Suppressor macrophage (primary cell): ENCODE data around the gene ACTL8.
"Not testable (repeated sequence)": the region's sequence is repeated elsewhere in the genome, so short reads cannot be mapped to it uniquely, and the experiment has no call there.

ENCODE experiments used
- DNase-seq, 4 experiments: peaks; one replicate each; pipeline ENCODE4 v3.0.0-alpha.2; 2020 to 2022

ACTL8 gene

DNA sequence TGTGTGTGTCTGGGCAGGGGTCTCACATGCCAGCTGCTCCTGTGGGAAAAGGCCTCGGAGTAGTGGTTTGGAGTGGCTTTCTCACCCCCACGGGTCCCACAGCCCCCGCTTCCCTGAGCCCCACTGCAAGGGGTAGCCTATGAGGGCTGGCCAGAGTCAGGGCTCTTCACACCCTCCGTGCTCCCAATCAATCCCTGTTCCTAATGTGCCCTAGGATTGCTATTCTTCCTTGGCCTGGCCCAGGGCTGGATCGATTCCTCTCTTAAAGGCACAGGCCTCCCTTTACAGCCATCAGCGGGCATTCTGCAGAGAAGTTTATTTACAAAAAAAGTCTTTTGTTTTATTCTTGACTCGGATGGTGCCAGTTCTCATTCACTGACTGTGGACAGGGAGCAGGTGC lies 19.3 kb upstream of the ACTL8 start:
- DNase-seq: no peak

DNA sequence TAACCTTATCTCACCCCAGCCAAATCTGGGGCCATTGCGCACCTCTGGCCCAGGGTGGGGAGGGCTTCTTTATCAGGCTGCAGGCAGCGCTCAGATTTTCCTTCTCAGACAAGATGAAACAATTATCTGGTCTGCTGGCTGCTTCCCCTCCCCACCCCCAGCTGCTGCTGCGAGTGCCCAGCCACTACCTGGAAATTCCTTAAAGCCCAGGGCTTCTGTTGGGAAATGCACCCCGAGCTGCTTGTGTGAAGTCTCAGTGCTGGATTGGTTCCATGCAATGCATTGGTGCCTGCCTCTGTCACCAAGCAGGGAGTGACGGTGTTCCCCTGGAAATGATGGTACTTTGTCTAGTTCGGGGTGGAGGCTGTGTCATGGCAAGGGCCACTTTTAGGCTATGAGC lies 18.5 kb upstream of the ACTL8 start:
- no peak for DNase-seq

DNA sequence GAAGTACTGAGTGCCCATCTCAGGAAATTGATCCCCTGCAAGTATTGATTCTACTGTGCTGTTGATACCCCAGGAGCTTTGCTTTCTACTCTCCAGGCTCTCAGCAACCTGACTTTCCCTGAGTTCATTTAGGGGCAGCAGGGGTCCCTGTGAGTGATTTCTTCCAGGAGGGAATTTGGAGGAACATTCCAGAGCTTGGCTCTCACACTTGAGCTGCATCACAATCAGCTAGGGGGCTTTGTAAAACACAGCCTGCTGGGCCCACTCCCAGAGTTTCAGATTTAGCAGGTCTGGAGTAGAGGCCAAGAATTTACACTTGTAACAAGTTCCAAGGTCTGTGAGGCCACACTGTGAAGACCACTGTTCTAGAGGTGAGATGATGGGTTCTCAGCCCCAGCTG lies 16.1 kb upstream of the ACTL8 start:
- no peak for DNase-seq

DNA sequence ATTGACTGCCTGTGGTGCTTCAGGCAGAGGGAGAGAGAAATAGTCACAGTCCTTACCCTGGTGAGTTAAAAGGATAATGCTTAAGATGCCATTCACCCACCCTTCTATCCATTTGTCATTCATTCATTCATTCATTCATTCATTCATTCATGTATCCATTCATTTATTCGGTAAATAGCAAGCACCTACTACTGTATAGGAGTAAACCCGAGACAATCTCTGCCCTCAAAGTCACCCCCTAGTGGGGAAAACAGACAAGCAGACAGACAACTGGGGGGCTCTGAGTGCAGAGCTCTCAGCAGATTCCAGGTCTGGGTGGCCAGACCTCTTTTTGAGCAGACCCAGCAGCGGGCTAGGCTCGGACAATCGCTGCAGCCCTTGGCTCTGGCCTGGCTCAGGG lies 14.1 kb upstream of the ACTL8 start:
- no peak for DNase-seq

DNA sequence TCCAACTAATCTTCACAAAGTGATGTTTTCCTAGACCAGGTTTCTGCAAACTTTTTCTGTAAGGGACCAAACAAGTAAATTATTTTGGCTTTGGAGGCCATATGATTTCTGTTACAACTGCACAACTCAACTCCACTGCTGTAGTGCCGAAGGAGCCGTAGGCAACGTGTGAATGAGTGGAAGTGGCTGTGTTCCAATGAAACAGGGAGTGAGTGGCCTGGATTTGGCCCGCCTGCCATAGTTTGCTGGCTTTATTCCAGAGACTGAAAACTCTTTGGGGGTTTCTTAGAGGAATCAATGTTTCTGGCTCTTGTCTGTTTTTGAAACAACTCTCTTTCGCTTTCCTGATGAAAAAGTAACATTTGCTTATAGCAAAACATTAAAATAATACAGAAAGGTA lies 12.6 kb upstream of the ACTL8 start:
- no peak for DNase-seq

DNA sequence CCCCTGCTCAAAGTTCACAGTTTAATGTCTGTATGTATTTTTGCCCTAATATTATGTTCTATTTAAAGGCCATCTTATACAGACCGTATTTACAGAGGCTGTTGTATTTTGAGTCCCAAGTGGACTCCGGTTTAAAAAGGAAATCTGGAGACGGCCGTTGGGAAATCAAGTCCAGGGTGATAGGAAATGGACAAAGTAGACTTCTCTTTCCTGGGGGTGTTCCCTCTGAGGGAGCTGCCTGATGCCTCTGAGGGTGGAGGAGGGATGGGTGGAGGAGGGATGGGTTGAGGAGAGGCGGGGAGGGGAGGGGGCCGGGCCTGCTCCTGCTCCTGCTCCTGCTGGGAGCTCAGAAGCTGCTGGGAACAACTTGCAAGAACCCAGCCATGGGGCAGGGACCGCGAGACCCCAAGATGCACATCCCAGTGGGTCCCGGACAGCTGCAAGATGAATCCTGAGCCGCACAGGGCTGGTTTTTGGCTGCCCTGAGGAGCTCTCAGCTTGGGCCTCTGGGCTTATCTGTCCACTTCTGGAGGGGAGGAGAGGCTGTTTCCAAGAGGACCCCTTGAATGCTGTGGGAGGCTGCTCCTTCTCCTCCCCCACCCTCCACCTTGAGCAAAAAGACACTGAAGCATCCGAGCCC lies 12.0 kb upstream of the ACTL8 start:
- no peak for DNase-seq

DNA sequence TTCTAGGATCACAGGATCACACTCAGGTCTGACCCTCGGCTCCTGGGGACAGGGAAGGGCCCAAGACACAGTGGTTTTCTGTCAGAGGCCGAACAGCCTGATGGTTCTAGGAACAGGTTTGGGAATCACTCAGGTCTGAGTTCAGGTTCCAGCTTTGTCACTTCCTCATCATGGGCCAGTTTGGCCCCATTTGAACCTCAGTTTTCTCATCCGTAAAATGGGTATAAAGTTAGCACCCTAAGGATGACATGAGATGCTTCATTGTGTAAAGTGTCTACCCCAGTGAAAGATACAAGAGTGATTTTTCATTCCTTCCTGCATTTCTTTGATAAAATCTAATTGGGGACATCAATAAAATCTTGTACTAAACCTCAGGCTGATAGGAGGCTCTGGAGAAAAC lies 11.2 kb upstream of the ACTL8 start:
- DNase-seq: no peak

DNA sequence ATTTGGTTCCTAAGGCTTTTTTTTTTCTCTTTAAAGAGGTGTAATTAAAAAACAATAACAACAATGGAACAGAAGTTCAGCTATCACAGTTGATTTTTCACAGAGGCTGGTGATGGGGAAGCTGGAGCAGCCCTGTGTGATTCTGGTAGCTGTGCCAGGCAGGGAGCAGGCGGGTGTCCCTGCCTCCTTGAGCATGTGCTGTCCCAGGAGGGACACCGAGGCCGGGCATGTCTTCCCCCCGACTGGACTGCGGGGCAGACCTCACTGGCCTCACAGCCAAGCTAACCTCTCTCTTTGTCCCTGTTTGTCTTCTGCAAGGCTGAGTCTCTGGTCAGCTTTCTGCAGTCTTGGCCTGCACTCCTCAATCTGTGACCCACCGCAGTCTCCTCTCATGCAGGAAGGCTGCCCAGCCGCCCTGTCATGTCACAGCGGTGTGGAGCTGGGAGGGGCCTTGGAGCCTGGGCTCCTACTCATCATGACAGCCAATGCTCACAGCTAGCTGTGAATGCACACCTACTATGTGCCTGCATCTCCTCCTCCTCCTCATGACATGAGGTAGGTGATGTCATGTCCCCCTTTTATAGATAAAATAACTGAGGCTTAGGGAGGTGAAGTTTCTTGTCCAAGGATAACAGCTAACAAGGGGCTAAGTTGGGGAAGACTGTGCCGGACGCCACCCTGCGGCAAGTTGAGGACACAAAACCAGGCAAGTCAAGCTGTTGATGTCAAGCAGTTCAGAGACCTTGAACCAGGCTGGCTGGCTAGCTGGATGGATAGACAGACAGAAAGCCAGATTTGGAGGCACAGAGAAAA lies 10.3 kb upstream of the ACTL8 start:
- no peak for DNase-seq

DNA sequence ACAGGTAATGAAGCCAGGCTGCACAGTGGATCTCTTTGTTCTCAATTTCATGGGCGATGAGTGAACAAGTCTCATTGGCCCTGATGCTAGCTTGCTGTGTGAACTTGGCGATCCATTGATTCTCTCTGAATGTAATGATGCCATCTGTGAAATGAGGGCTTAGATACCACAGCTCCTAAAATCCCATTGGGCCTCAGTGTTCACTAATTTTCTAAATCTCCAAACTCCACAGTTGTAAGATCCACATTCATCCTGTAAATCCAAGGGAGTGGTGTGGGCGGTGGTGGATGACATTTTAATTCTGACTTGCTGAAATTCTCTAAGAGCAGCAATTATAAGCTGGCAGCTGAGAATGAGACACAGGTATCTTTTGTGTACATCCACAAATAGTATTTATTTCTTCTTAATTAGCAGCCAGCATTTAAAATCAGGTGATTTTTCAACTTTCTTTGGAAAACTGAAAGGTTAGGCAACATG lies 9.6 kb upstream of the ACTL8 start:
- DNase-seq: no peak

DNA sequence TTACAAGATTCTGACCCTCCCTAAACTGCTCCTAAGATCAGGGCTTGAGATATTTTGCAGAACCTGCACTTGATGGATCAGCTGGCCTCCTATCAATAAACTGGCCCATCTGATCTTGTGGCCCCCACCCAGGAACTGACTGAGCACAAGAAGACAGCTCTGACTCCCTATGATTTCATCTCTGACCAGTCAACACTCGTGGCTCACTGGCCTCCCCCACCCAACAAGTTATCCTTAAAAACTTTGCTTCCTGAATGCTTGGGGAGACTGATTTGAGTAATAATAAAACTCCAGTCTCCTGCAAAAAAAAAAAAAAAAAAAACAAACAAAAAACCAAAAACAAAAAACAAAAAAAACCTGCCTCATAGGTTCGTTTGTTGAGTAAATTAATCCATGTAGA lies 8.9 kb upstream of the ACTL8 start:
- not testable (repeated sequence) for DNase-seq

DNA sequence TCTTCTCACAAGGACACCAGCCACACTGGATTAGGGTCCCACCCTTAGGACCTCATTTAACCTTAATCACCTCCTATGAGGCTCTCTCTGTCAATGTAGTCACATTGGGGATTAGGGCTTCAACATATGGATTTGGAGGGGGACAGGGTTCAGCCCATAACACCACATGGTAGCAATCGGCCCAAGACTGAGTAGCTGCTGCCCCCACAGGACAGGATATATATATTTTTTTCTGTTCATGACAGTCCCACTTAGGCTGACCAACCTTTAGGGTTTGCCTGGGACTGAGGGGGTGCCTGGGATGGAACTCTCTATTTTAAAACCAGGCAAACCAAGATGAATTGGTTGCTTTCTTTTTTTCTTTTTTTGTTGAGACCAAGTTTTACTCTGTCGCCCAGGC lies 8.2 kb upstream of the ACTL8 start:
- no peak for DNase-seq

DNA sequence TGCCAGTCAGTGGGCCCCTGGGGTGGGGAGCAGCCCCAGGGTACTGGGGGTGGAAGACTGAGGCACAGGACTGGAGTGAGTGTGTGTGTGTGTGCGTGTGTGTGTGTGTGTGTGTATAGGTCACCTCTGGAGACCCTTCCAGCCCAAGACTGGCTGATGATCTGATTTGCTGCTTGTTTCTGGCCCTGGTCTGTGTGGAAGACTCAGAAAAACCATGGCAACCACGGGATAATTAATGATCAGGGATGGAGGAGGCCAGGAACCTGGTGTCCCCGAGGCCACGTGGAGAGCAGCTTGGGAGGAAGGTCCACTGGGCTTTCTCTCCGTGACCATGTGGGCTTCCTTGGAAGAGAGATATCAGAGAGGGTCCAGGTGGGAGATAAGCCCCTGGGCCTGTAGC lies 4.8 kb upstream of the ACTL8 start:
- no peak for DNase-seq

DNA sequence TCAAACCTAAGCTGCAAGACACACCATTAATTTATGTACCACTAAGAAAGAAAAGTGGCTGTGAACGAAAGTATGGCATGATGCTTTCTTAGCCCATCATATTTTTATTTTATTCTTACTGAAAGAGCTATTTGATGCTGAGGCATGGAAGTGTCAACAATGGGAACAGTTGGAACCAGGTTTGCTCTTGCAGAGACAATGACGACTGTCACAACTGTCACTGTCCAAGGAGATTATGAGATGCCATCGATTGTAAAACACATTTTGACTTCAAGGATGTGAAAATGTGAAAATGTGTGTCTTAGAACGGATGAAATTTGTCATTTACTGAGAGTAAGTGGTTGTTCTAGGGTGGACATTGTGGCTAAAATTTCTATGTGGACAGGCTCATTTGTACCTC lies 2.8 kb upstream of the ACTL8 start:
- DNase-seq: no peak

DNA sequence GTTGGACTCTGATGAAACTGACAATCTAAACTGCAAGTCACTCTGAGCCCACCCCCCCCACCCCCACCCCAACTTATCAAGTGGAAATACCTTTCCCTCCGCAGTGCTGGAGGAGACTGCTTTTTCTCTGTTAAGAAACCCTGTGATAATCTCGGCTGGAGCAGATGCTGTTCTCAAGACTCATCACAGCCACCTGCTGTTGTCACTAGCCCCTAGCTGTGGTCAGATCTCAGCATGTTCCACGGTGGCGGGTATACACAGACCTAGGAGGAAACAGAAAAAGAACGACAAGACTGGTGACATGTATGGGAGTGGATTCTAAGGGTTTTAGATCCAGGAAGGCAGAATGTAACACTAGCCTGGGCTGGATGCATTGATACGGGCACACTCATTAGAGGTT lies 2.3 kb downstream of the ACTL8 start:
- no peak for DNase-seq

DNA sequence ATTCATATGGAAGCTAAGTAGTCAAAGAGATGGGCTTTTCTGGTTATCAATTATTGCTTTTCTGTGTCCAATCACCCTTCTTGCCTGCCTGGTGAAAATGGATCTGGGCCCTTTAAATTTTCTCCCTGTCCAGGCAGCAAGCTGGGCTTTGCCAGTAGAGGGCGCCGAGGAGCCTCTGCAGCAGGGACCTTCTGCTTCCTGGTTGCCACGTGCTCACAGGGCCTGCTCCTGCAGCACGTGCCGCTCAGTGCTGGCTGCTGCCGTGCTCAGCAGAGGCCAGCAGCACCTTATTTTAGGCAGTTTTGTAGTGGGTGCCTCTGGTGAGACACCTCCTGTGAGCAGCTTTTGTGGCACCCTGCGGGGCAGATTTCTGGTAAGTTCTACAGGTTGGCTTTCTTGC lies 4.0 kb downstream of the ACTL8 start:
- DNase-seq: peak in 3 of 4 experiments; percentile 4 to 17 (median 8)

DNA sequence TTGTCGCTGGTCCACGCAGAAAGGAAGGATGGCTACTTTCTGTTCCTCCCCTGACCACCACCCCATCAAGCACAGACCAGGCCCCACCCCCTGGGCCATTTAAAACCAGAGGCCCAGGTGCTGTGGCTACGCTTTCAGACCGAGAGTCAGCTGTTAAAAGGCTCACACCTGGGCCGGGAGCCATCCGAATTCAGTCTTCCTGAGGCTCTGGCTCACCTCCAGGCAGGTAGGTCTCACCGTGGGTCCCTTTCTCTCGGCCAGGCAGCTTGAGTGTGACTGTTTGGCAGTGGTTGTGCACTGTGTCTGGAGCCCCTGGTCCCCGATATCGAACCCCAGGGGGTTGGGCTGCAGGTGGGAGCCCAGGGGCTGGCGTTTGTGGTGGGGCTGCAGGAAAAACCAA lies 7.2 kb downstream of the ACTL8 start:
- DNase-seq: no peak

DNA sequence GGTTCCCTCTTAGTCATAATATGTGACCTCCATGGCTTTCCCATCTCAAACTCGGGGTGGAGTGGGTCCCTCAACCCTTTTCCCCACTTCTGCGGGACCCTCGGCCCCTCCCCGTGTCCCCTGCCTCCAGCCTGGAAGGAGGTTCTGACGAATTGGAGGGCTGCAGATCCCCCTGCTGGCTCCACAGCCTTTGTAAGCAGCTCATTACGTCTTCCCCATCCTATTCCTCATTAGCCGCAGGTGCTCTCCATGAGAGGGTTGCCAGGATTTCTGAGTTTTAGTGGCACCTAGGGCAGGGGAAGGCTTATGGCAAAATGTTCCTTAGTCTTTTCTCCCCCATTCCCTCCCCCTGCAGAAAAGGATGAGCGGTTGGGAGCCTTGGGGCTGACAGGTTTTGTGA lies 8.3 kb downstream of the ACTL8 start:
- no peak for DNase-seq

DNA sequence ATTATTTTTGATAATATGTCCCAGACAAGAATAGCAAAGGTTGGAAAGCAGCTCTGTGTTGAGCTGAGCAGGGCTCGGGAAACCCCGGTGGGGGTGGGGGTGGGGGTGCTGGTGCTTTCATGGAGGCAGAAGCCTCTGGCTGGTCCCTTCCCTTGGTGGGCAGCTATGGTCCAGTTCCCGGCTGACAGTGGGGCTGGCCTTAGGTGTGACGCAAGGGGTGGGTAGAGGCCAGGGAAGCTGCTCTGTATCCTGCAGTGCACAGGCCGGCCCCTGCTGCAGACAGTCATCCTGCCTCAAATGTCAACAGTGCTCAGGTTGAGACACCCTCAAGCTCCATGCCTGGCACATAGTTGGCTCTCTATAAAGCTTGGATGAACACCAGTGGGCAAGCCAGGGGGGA lies 8.9 kb downstream of the ACTL8 start:
- DNase-seq: no peak

DNA sequence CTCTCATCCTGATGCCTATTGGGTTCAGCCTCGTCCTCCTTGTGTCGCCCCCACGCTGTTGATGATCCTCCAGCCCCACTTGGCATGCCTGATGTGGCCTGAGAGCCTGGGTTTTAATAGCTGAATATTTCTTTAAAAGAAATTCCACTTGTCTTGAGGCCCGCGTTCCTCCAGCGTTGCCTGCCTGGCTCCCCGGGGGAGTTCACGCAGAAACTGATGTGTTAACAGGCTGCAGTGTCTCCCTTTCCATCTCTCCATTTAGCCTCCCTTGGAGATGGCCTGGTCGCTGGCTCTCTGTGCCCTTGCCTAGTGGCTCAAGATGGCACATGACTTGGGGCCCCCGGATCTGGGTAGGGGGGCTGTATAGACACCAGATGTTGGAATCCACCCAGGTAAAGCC lies 9.5 kb downstream of the ACTL8 start:
- DNase-seq: no peak

DNA sequence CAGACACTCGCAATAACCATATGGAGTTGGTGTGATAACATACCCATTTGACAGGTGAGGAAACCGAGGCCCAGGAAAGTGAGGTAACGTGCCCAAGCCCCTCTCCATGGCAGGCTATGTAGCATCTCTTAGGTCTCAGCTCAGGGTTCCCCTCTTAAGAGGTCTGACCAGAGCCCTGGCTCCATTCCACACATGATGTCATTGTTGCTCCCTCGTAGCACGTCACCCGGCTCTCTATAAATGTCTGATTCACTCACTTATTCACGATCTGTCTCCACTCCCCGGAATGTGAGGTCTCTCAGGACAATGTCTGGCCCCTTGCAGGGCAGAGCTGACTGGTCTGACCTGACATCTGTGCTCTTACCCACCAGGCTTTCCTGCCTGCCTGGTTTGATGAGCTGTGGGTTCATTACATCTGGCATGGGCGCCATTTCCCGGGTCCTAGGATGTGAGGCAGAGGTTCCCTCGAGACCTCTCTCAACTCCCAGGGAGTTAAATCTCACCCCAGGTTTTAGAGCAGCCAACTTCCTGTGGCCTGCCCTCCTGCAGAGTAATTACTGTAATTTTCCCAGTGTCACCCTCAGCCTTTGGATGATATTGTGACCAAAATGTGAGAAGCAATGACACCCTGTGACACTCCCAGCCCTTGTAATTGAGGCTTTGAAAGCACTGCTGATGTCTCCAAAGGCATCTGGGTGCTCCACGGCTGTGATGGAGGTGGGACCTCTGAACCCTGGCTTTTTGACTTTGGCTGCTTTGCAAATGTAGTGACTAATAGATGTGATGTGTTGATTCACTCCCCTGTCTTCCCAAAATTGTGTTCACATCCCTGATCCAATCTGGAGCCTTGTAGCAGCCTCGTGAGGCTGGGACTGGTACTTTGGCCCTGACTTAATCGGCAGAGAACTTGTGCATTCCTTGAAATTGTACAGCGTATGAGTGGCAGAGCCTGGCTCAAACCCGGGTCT lies 10.6 kb downstream of the ACTL8 start:
- no peak for DNase-seq

DNA sequence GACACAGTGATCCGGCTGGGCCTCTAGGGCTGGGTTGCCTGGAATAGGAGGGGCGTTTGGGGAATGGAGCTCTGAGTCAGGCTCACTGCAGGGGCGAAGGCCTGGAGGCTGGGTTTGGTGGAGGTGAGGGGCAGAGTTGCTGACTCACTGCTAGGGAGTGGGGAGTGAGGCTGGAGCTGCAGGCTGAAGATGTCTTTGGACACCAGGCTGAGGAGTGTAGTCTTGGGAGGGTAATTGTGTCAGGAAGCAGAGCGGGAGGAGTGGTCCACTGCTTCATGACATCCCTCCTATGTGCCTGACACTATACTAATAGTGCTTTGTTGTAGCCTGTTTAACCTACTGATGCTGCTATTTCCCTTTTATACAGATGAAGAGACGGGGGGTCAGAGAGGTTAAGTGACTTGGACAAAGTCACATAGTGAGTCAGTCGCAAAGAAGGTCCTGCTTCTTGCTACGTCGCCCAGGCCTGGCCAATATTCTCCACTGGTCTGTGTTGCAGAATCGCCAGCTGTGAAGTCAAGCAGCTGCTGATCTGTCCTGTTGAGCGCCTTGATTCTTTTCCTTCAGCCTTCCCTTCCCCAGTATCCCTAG lies 13.6 kb downstream of the ACTL8 start:
- no peak for DNase-seq

DNA sequence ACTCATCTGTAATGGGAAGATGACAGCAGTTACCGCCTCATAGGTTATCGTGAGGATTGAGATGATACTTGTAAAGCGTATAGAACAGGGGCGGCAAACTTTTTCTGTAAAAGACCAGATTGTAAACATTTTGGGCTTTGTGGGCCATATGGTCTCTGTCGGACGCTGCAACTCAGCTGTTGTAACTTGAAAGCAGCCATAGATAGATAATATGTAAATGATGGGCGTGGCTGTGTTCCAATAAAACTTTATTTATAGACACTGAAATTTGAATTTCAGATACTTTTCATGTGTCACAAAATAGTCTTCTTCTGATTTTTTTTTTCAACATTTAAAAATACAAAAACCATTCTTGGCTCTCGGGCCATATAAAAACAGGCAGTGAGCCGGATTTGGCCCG lies 15.8 kb downstream of the ACTL8 start:
- no peak for DNase-seq
